H9 (cell line): Measurements from ENCODE around the gene PAM. TPM values are rescaled to one million over a fixed set of nuclear protein-coding genes. Genes with fewer than 3 reads are reported as not detected.

Experiments
- DNase-seq: peaks from one replicate; pipeline ENCODE4 v3.0.0-alpha.2; 2017
- H2AFZ ChIP-seq: one replicate; pipeline ENCODE4 v1.6.1; 2013; ENCODE audit warnings: mild to moderate bottlenecking, low read length, control low read depth, moderate library complexity
- H2AK5ac ChIP-seq: 2 replicates; pipeline ENCODE4 v1.6.1; 2013; ENCODE audit warnings: low read length, control low read depth, mixed read lengths; ENCODE audit not compliant: insufficient read length
- H2BK120ac ChIP-seq: one replicate; pipeline ENCODE4 v1.6.1; 2013; ENCODE audit warnings: low read depth, mild to moderate bottlenecking, low read length, control low read depth, inconsistent platforms; ENCODE audit not compliant: poor library complexity, severe bottlenecking
- H2BK12ac ChIP-seq: 2 replicates; pipeline ENCODE4 v1.6.1; 2013; ENCODE audit warnings: low read length, control low read depth, mixed read lengths, low read depth; ENCODE audit not compliant: insufficient read length
- H2BK15ac ChIP-seq: 2 replicates; pipeline ENCODE4 v1.6.1; 2013; ENCODE audit warnings: low read depth, low read length, control low read depth
- H2BK20ac ChIP-seq: one replicate; pipeline ENCODE4 v1.6.1; 2013; ENCODE audit warnings: low read depth, mild to moderate bottlenecking, low read length, control low read depth, inconsistent platforms; ENCODE audit not compliant: poor library complexity, severe bottlenecking
- H2BK5ac ChIP-seq: 2 replicates; pipeline ENCODE4 v1.6.1; 2013; ENCODE audit warnings: low read length, control low read depth, mixed read lengths; ENCODE audit not compliant: insufficient read length
- H3K14ac ChIP-seq: 2 replicates; pipeline ENCODE4 v1.6.1; 2013; ENCODE audit warnings: low read length, control low read depth; ENCODE audit not compliant: insufficient read depth
- H3K18ac ChIP-seq: 2 replicates; pipeline ENCODE4 v1.6.1; 2013; ENCODE audit warnings: low read depth, mild to moderate bottlenecking, mixed read lengths, low read length, control low read depth; ENCODE audit not compliant: insufficient read length
- H3K23ac ChIP-seq: 2 replicates; pipeline ENCODE4 v1.6.1; 2013; ENCODE audit warnings: low read length, control low read depth, mixed read lengths, low read depth; ENCODE audit not compliant: insufficient read length
- H3K23me2 ChIP-seq: 2 replicates; pipeline ENCODE4 v1.6.1; 2013; ENCODE audit warnings: low read depth, mild to moderate bottlenecking, mixed read lengths, low read length, control low read depth; ENCODE audit not compliant: insufficient read length, poor library complexity, severe bottlenecking
- H3K27ac ChIP-seq: 2 replicates; pipeline ENCODE4 v1.5.1; 2013; ENCODE audit warnings: low read length, control low read depth, mixed read lengths, low read depth; ENCODE audit not compliant: insufficient read length
- H3K27me3 ChIP-seq: 2 replicates; pipeline ENCODE4 v1.6.1; 2013; ENCODE audit warnings: low read length, control low read depth, inconsistent platforms; ENCODE audit not compliant: insufficient read depth
- H3K4ac ChIP-seq: 2 replicates; pipeline ENCODE4 v1.6.1; 2013; ENCODE audit warnings: low read depth, mild to moderate bottlenecking, control low read depth, inconsistent platforms, low read length, moderate library complexity
- H3K4me1 ChIP-seq: 2 replicates; pipeline ENCODE4 v1.6.1; 2013; ENCODE audit warnings: low read length, control low read depth, inconsistent platforms; ENCODE audit not compliant: insufficient read depth
- H3K4me2 ChIP-seq: 2 replicates; pipeline ENCODE4 v1.6.1; 2013; ENCODE audit warnings: low read length, control low read depth, mixed read lengths; ENCODE audit not compliant: insufficient read length, insufficient read depth
- H3K56ac ChIP-seq: 2 replicates; pipeline ENCODE4 v1.6.1; 2013; ENCODE audit warnings: low read depth, mild to moderate bottlenecking, mixed read lengths, low read length, control low read depth; ENCODE audit not compliant: insufficient read length
- H3K79me1 ChIP-seq: 2 replicates; pipeline ENCODE4 v1.6.1; 2013; ENCODE audit warnings: low read depth, mild to moderate bottlenecking, moderate library complexity, low read length, control low read depth, inconsistent platforms; ENCODE audit not compliant: insufficient read depth, poor library complexity, severe bottlenecking
- H3K79me2 ChIP-seq: 2 replicates; pipeline ENCODE4 v1.6.1; 2013; ENCODE audit warnings: low read length, control low read depth, inconsistent platforms; ENCODE audit not compliant: insufficient read depth
- H3K9ac ChIP-seq: 2 replicates; pipeline ENCODE4 v1.6.1; 2013; ENCODE audit warnings: low read length, control low read depth, mixed read lengths; ENCODE audit not compliant: insufficient read length; ENCODE audit errors: extremely low read depth
- H3K9me3 ChIP-seq: one replicate; pipeline ENCODE4 v1.6.1; 2013; ENCODE audit warnings: low read depth, low read length, inconsistent platforms; ENCODE audit not compliant: control insufficient read depth
- H3T11ph ChIP-seq: one replicate; pipeline ENCODE4 v1.6.1; 2013; ENCODE audit warnings: mild to moderate bottlenecking, low read length, control low read depth, inconsistent platforms
- H4K20me1 ChIP-seq: one replicate; pipeline ENCODE4 v1.6.1; 2013; ENCODE audit not compliant: control insufficient read depth, insufficient read length, insufficient read depth
- H4K5ac ChIP-seq: 2 replicates; pipeline ENCODE4 v1.6.1; 2013; ENCODE audit warnings: low read depth, mild to moderate bottlenecking, mixed read lengths, low read length, control low read depth; ENCODE audit not compliant: insufficient read length
- H4K8ac ChIP-seq: replicated peaks from 2 replicates; pipeline ENCODE4 v1.6.1; 2013; ENCODE audit warnings: low read length, control low read depth, mixed read lengths, low read depth; ENCODE audit not compliant: insufficient read length
- H4K91ac ChIP-seq: 2 replicates; pipeline ENCODE4 v1.6.1; 2013; ENCODE audit warnings: low read depth, mild to moderate bottlenecking, moderate library complexity, mixed read lengths, low read length, control low read depth; ENCODE audit not compliant: insufficient read length
- H3K27ac Mint-ChIP-seq, 3 experiments: 2 replicates in 2 of 3; 3 replicates in 1 of 3; pipeline ENCODE4 v1.8.0; 2020 to 2021; ENCODE audit warnings: mixed read lengths in 3 of 3, mild to moderate bottlenecking in 1 of 3, moderate library complexity in 1 of 3
- H3K27me3 Mint-ChIP-seq: 2 replicates; pipeline ENCODE4 v1.8.0; 2021; ENCODE audit warnings: low read depth, mild to moderate bottlenecking, moderate library complexity, mixed read lengths
- H3K36me3 Mint-ChIP-seq, 3 experiments: 2 replicates in 2 of 3; 3 replicates in 1 of 3; pipeline ENCODE4 v1.8.0; 2020 to 2021; ENCODE audit warnings: low read depth in 3 of 3, mixed read lengths in 3 of 3; ENCODE audit not compliant: insufficient read depth in 1 of 3
- H3K4me1 Mint-ChIP-seq, 2 experiments: 2 replicates each; pipeline ENCODE4 v1.8.0; 2020; ENCODE audit warnings: mixed read lengths in 2 of 2
- H3K4me3 Mint-ChIP-seq, 2 experiments: 2 replicates in 1 of 2; 3 replicates in 1 of 2; pipeline ENCODE4 v1.8.0; 2020 to 2021; ENCODE audit warnings: mild to moderate bottlenecking in 2 of 2, mixed read lengths in 2 of 2, moderate library complexity in 1 of 2
- H3K9me3 Mint-ChIP-seq, 2 experiments: 2 replicates in 1 of 2; 3 replicates in 1 of 2; pipeline ENCODE4 v1.8.0; 2020; ENCODE audit warnings: mild to moderate bottlenecking in 2 of 2, mixed read lengths in 2 of 2, moderate library complexity in 1 of 2
- CTCF ChIP-seq: fragments of 200-600 bp; sonication (generic); conservative IDR thresholded peaks from 3 replicates; pipeline ENCODE4 v1.8.0; 2021; ENCODE audit warnings: antibody characterized with exemption, mild to moderate bottlenecking
- WGBS: extraction: QIAGEN DNeasy Blood & Tissue Kit; methylation state at CpG from one replicate; pipeline ENCODE4 v1.1.7; 2013; ENCODE audit warnings: missing lambda C conversion rate, low lambda C conversion rate, mixed read lengths; ENCODE audit not compliant: insufficient read length; ENCODE audit errors: extremely low coverage; 5-methylcytosine and 5-hydroxymethylcytosine counted together
- total RNA-seq: library from RNA; stranded (reverse); gene quantifications from 2 replicates; pipeline ENCODE4 v1.2.1, GENCODE V29; 2021

The PAM gene
- total RNA-seq, 1 experiment from 2014 or later, result 31.5 TPM

DNA sequence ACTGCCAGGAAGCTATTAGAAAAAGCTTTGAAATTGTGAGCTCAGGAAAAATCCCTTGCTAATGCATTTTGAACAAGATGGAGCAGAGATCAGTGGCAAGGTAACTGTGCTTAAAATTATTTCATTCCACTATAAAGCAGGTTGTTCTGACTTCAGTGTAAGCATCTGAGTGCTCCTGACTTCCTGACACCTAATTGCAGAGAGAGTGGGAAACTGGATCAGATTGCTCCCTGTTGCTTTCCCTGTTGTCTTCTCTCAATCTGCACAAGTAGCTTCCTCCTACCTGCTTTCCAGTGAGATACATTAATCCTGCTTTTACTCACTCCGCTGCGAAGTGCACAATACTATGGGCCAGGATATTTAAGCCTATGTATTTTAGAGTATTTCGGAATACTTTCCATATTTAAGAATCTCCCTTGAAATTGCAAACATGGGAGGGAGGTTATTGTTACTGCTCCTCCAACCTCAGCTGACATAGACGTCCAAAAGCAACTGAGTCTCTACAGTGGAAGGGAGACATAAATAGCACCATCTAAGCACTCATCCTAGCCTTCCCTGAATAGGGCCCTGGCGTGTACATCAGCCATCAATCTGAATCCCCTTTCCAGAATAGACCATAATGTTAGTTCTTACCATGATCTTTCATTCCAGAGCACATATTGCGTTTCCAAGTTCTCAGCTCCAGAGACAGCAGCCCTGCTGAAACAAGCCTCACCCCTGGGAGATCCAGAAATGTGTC is 178.8 kb downstream of the PAM start:
- Mint-ChIP-seq H3K4me1 (peaks cover 4 to 5% of the 10 kb centered on the region in 2 experiments; a peak in 1 of 4 replicates), H3K27ac (peak overlapping the region in 1 of 3 experiments; percentile 70; a peak in 3 of 7 replicates), H3K4me3 (no peak overlapping the region), H3K9me3 (no peaks in the 10 kb centered on the region), H3K36me3 (no peaks in the 10 kb centered on the region), H3K27me3 (no peaks in the 10 kb centered on the region)
- Histone ChIP-seq H3K56ac (no peak overlapping the region), H3K27me3 (no peaks in the 10 kb centered on the region), H3K4ac (no peak overlapping the region), H2BK20ac (no peak overlapping the region), H3K79me2 (no peaks in the 10 kb centered on the region), H3K23ac (no peak overlapping the region), H3T11ph (no peak overlapping the region), H2BK12ac (no peak overlapping the region), H4K8ac (no peak overlapping the region), H3K4me2 (no peak overlapping the region), H2AK5ac (no peak overlapping the region), H2BK15ac (no peak overlapping the region), H3K9me3 (no peaks in the 10 kb centered on the region), H4K91ac (no peak overlapping the region), H3K79me1 (no peaks in the 10 kb centered on the region), H2BK5ac (no peak overlapping the region), H2AFZ (no peak overlapping the region), H2BK120ac (no peak overlapping the region), H3K4me1 (no peaks in the 10 kb centered on the region), H3K9ac (no peak overlapping the region), H3K14ac (no peak overlapping the region), H3K27ac (no peak overlapping the region), H3K18ac (no peak overlapping the region), H4K5ac (no peak overlapping the region), H4K20me1 (no peaks in the 10 kb centered on the region), H3K23me2 (no peaks in the 10 kb centered on the region)
- DNase-seq, result no peak
- TF ChIP-seq CTCF, result no peak
- WGBS, result no CpG with 5 or more reads among the region's 6 CpGs
